Stomach (tissue), 4 donors: ENCODE measurements around the gene ASCC2.

Source experiments
- CTCF ChIP-seq, 7 experiments: fragments of 450-650 bp in 4 of 7; fragments of 200-600 bp in 3 of 7; sonication (generic) in 3 of 7; IDR thresholded peaks; one replicate each; pipeline ENCODE4 v1.5.1; 2016 to 2019; ENCODE audit warnings: antibody characterized with exemption in 7 of 7, control low read depth in 2 of 7, mild to moderate bottlenecking in 1 of 7
- POLR2AphosphoS5 ChIP-seq, 3 donors: sonication (generic); formaldehyde crosslinking; IDR thresholded peaks; one replicate each; pipeline ENCODE4 v1.6.1; 2016; ENCODE audit warnings: antibody characterized with exemption in 3 of 3

- peak in 2 of 3 donors; percentile 26 to 51 for TF ChIP-seq POLR2AphosphoS5 (IDR thresholded peaks at IDR 0.05)
- no peak for TF ChIP-seq CTCF (IDR thresholded peaks at IDR 0.05)
These were observed 4.7 kb upstream of the ASCC2 start for GRCh38 chr22:29842740-29843139.
